ENCODE data around the gene CERCAM. TPM values are rescaled to one million over a fixed set of nuclear protein-coding genes. Genes with fewer than 3 reads are reported as not detected.

CERCAM gene
- total and polyA plus RNA-seq, 2 of the 13 experiments (the other 11 are each of a cell fraction or from before 2014, with no cell fraction given): 9.0 to 17.1 TPM

DNA sequence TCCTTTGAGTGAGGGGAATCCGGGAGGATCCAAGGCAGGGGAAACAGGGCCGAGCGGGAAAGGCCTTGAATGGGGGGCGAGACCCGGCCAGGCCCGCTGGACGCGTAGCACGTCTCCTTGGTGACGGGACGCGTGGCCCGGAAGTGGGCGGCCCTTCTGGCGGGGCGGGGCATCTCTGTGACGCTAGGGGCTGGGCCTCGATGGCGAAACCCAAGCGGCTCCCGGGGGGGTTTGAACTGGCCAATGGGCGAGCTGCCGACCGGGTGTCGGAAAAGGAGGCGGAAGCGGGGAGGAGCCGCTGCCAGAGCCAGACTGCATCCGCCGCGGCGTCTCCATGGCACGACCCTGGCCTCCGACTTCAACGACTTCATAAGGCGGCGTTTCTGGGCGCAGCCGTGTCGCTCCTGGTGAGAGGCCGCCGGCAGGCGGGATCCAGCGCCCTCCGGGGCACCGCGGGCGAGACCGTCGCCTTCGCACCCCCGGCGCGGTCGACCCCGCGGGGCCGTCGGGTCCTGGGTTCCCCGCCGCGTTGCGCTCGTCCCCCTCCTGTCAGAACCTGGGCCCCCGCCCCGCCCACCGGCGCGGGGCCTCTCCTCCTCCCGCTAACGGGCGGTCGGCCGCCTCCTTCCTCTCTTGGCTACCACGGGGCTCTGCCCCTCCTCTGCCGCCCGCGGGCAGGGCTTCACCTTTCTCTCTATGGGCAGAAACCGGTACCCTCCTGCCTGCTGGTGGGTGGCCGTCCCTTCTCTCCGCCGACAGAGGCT is 35.4 kb downstream of the CERCAM start, which contains the start of gene ODF2:
Gene ODF2, plus strand, starts transcription at position 158 of the 764 bp plus-strand sequence. Its CDS starts 86 bp downstream, at position 244.
- no peaks in the 10 kb centered on the region for H4K20me1 ChIP-seq (ENCODE audit: insufficient read depth, low read length)
- H3K4me2 ChIP-seq (ENCODE audit: low read depth, low read length): peak within 1 kb of the TSS; percentile 90
- peaks cover 0 to 16% of the 10 kb centered on the region in 2 experiments; a peak in 3 of 5 replicates for H3K27me3 ChIP-seq (ENCODE audit: control insufficient read depth in 1 of 2, insufficient read depth in 2 of 2, low read length in 2 of 2)
- peaks cover 4% of the 10 kb centered on the region for H3K79me2 ChIP-seq (ENCODE audit: insufficient read depth, low read length)
- H3K9ac ChIP-seq (ENCODE audit: insufficient read depth, low read depth, low read length): peak within 1 kb of the TSS; percentile 75
- ChIA-PET POLR2A (interaction anchor here (0.7 to 1.3 kb wide), 2 partner anchors 49 to 85 kb away, joined by 3 read pairs; partner anchors contain the start of gene URM1), CTCF (ENCODE audit: low intra/inter-chr PET ratio, low total read pairs) (interaction anchor here (0.9 kb wide), 1 partner anchor 161 kb away, joined by 3 read pairs; no protein-coding TSS in a partner anchor)
- H3K27ac ChIP-seq (ENCODE audit: extremely low read length, insufficient read depth, low read length): peak within 1 kb of the TSS; percentile 69
- ATAC-seq (peak; percentile 90), FAIRE-seq (peak; percentile 65), DNase-seq (ENCODE audit: low spot score) (peak; percentile 92)
- peaks cover 15% of the 10 kb centered on the region for H3K4me1 ChIP-seq (ENCODE audit: insufficient read depth, low read length)
- BruUV-seq (replicated peaks): no TSS peak
- in situ Hi-C loops (cut with HindIII; ENCODE audit: extremely low pct_ligation_motif_present, low pct_unique_long_range_greater_than_20kb) (no loop called here), intact Hi-C loops (cut with micrococcal nuclease; ENCODE audit: unreplicated experiment) (no loop called here)
- H3K4me3 ChIP-seq (replicated peaks in 1 of 3; ENCODE audit: insufficient read depth in 1 of 3, low read depth in 2 of 3, low read length in 3 of 3): peak within 1 kb of the TSS; percentile 60 to 91 (median 77)
- H3K9me3 ChIP-seq (ENCODE audit: low read length): no peaks in the 10 kb centered on the region
- no peak within 1 kb of the TSS for H2AFZ ChIP-seq (ENCODE audit: low read length)
- peaks cover 10 to 21% of the 10 kb centered on the region in 2 experiments; a peak in 4 of 5 replicates for H3K36me3 ChIP-seq (replicated peaks in 1 of 2; ENCODE audit: control insufficient read depth in 1 of 2, insufficient read depth in 2 of 2, low read length in 2 of 2)
- 0% methylated on average over 3 of the region's 82 CpGs for WGBS (ENCODE audit: low lambda C conversion rate)
- TF ChIP-seq ZNF563 (CRISPR knock-in tag; IDR thresholded peaks at IDR 0.05): no peak
- TF ChIP-seq ZNF816 (CRISPR knock-in tag; IDR thresholded peaks at IDR 0.05; ENCODE audit: borderline replicate concordance): no peak; the same call in 1 of the 2 replicates
- TF ChIP-seq, protein P1, sequence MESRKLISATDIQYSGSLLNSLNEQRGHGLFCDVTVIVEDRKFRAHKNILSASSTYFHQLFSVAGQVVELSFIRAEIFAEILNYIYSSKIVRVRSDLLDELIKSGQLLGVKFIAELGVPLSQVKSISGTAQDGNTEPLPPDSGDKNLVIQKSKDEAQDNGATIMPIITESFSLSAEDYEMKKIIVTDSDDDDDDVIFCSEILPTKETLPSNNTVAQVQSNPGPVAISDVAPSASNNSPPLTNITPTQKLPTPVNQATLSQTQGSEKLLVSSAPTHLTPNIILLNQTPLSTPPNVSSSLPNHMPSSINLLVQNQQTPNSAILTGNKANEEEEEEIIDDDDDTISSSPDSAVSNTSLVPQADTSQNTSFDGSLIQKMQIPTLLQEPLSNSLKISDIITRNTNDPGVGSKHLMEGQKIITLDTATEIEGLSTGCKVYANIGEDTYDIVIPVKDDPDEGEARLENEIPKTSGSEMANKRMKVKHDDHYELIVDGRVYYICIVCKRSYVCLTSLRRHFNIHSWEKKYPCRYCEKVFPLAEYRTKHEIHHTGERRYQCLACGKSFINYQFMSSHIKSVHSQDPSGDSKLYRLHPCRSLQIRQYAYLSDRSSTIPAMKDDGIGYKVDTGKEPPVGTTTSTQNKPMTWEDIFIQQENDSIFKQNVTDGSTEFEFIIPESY (CRISPR knock-in tag; IDR thresholded peaks at IDR 0.05): no peak
- TF ChIP-seq, protein P2, sequence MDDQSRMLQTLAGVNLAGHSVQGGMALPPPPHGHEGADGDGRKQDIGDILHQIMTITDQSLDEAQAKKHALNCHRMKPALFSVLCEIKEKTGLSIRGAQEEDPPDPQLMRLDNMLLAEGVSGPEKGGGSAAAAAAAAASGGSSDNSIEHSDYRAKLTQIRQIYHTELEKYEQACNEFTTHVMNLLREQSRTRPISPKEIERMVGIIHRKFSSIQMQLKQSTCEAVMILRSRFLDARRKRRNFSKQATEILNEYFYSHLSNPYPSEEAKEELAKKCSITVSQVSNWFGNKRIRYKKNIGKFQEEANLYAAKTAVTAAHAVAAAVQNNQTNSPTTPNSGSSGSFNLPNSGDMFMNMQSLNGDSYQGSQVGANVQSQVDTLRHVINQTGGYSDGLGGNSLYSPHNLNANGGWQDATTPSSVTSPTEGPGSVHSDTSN (CRISPR knock-in tag; IDR thresholded peaks at IDR 0.05; ENCODE audit: borderline replicate concordance): no peak
- no peak for TF ChIP-seq NFE2 (CRISPR knock-in tag; IDR thresholded peaks at IDR 0.05)
- no peak for TF ChIP-seq ZBTB3 (CRISPR knock-in tag; IDR thresholded peaks at IDR 0.05; ENCODE audit: borderline replicate concordance, low read depth)
- no peak for TF ChIP-seq ZNF616 (CRISPR knock-in tag; IDR thresholded peaks at IDR 0.05; ENCODE audit: low read depth)
- no peak for TF ChIP-seq BHLHE40 (IDR thresholded peaks at IDR 0.05; ENCODE audit: low read length)
- TF ChIP-seq, protein P3, sequence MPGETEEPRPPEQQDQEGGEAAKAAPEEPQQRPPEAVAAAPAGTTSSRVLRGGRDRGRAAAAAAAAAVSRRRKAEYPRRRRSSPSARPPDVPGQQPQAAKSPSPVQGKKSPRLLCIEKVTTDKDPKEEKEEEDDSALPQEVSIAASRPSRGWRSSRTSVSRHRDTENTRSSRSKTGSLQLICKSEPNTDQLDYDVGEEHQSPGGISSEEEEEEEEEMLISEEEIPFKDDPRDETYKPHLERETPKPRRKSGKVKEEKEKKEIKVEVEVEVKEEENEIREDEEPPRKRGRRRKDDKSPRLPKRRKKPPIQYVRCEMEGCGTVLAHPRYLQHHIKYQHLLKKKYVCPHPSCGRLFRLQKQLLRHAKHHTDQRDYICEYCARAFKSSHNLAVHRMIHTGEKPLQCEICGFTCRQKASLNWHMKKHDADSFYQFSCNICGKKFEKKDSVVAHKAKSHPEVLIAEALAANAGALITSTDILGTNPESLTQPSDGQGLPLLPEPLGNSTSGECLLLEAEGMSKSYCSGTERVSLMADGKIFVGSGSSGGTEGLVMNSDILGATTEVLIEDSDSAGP (CRISPR knock-in tag; IDR thresholded peaks at IDR 0.05; ENCODE audit: borderline replicate concordance): peak; percentile 56
- TF ChIP-seq, protein P4, sequence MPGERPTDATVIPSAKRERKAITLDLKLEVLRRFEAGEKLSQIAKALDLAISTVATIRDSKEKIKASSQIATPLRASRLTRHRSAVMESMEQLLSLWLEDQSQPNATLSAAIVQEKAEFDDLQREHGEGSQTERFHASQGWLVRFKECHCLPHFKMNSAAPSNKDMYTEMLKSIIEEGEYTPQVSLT (CRISPR knock-in tag; IDR thresholded peaks at IDR 0.05; ENCODE audit: borderline replicate concordance, low read depth): no peak
- peak; percentile 65; the same call in 1 of the 2 replicates for TF ChIP-seq ZSCAN21 (CRISPR knock-in tag; IDR thresholded peaks at IDR 0.05; ENCODE audit: borderline replicate concordance)
- TF ChIP-seq, protein P5, sequence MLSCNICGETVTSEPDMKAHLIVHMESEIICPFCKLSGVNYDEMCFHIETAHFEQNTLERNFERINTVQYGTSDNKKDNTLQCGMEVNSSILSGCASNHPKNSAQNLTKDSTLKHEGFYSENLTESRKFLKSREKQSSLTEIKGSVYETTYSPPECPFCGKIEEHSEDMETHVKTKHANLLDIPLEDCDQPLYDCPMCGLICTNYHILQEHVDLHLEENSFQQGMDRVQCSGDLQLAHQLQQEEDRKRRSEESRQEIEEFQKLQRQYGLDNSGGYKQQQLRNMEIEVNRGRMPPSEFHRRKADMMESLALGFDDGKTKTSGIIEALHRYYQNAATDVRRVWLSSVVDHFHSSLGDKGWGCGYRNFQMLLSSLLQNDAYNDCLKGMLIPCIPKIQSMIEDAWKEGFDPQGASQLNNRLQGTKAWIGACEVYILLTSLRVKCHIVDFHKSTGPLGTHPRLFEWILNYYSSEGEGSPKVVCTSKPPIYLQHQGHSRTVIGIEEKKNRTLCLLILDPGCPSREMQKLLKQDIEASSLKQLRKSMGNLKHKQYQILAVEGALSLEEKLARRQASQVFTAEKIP (CRISPR knock-in tag; IDR thresholded peaks at IDR 0.05; ENCODE audit: borderline replicate concordance): no peak
- TF ChIP-seq NCOA1 (CRISPR knock-in tag; IDR thresholded peaks at IDR 0.05): no peak
- TF ChIP-seq CEBPB (IDR thresholded peaks at IDR 0.05; ENCODE audit: borderline replicate concordance, low read depth, low read length): peak; percentile 94
- TF ChIP-seq CC2D1A (CRISPR knock-in tag; IDR thresholded peaks at IDR 0.05): no peak

Measured in HepG2 (cell line).